ENCODE measurements around the gene CAMSAP3.

CAMSAP3 gene

GRCh38 chr19:7648265-7649014, 52.8 kb downstream of the CAMSAP3 start:
- DNase-seq: no peak

- DNase-seq: no peak
These were observed 54.5 kb downstream of the CAMSAP3 start for GRCh38 chr19:7650148-7650547.

GRCh38 chr19:7652061-7652641, 56.5 kb downstream of the CAMSAP3 start:
- peak; percentile 64 for DNase-seq

GRCh38 chr19:7654401-7654800, 58.7 kb downstream of the CAMSAP3 start:
- DNase-seq: no peak

GRCh38 chr19:7655581-7655980, 59.9 kb downstream of the CAMSAP3 start:
- DNase-seq: no peak

- no peak for DNase-seq
These were observed 61.6 kb downstream of the CAMSAP3 start for GRCh38 chr19:7657131-7657751.

GRCh38 chr19:7658219-7658686, 62.6 kb downstream of the CAMSAP3 start:
- no peak for DNase-seq

GRCh38 chr19:7661744-7662538, 66.3 kb downstream of the CAMSAP3 start:
- no peak for DNase-seq

- no peak for DNase-seq
These were observed 67.0 kb downstream of the CAMSAP3 start for GRCh38 chr19:7662657-7663056.

- no peak for DNase-seq
These were observed 68.0 kb downstream of the CAMSAP3 start for GRCh38 chr19:7663706-7664105.

- no peak for DNase-seq
These were observed 69.4 kb downstream of the CAMSAP3 start for GRCh38 chr19:7665076-7665475.

All from NK-92 treated with Interleukin-12 subunit alpha and Interleukin-12 subunit beta, amount 100 ng/mL, for 24 hours (cell line).